ENCODE measurements around the gene PRRX2.
A peak's percentile ranks its signal among the peaks of the same experiment; 100 is the strongest.

GRCh38 chr9:129726322-129727160 lies 61.1 kb downstream of the PRRX2 start:
- TF ChIP-seq, protein P1, sequence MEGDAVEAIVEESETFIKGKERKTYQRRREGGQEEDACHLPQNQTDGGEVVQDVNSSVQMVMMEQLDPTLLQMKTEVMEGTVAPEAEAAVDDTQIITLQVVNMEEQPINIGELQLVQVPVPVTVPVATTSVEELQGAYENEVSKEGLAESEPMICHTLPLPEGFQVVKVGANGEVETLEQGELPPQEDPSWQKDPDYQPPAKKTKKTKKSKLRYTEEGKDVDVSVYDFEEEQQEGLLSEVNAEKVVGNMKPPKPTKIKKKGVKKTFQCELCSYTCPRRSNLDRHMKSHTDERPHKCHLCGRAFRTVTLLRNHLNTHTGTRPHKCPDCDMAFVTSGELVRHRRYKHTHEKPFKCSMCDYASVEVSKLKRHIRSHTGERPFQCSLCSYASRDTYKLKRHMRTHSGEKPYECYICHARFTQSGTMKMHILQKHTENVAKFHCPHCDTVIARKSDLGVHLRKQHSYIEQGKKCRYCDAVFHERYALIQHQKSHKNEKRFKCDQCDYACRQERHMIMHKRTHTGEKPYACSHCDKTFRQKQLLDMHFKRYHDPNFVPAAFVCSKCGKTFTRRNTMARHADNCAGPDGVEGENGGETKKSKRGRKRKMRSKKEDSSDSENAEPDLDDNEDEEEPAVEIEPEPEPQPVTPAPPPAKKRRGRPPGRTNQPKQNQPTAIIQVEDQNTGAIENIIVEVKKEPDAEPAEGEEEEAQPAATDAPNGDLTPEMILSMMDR (IDR thresholded peaks at IDR 0.05; ENCODE audit: low read depth, low read length, missing input control), result peak; percentile 61
- TF ChIP-seq TAF1 (conservative IDR thresholded peaks at IDR 0.05), result no peak
- no peak for TF ChIP-seq EGR1 (IDR thresholded peaks at IDR 0.05; ENCODE audit: low read depth in 2 of 2)

All from liver (tissue), 3 donors.